IMR-90 (cell line): Measurements from ENCODE around the gene CELA1. TPM values are rescaled to one million over a fixed set of nuclear protein-coding genes. Genes with fewer than 3 reads are reported as not detected.

Experiments
- ATAC-seq: fragments of 200-7000 bp; cut with Tn5 transposase; 2 replicates; pipeline ENCODE4 v1.9.1; 2020; ENCODE audit warnings: low read depth, mild to moderate bottlenecking, moderate library complexity
- BruUV-seq: library from RNA; stranded (reverse); fragments of 400-500 nt; replicated peaks from 2 replicates; lab custom pipeline; 2021; lab: Mats Ljungman, UMichigan
- CTCF ChIA-PET: fragments of 300-600 bp; formaldehyde crosslinking; extraction: SDS; loops from one replicate; lab custom pipeline; 2021; ENCODE audit warnings: antibody characterized with exemption; lab: Yijun Ruan, JAX
- POLR2A ChIA-PET: fragments of 300-600 bp; sonication (Branson Sonifier 250); formaldehyde crosslinking; loops from one replicate; lab custom pipeline; 2022; ENCODE audit warnings: antibody characterized with exemption; ENCODE audit not compliant: unreplicated experiment; lab: Charles Lee
- DNase-seq: peaks from one replicate; pipeline ENCODE4 v3.0.0; 2013
- H2AFZ ChIP-seq: replicated peaks from 2 replicates; pipeline ENCODE3; 2013; ENCODE audit warnings: low read length, mild to moderate bottlenecking; ENCODE audit not compliant: poor library complexity
- H2AK5ac ChIP-seq: 2 replicates; pipeline ENCODE4 v1.6.1; 2013; ENCODE audit warnings: low read depth, low read length, inconsistent platforms
- H2AK9ac ChIP-seq: replicated peaks from 2 replicates; pipeline ENCODE3; 2013; ENCODE audit warnings: mild to moderate bottlenecking, low read depth, low read length, moderate library complexity; ENCODE audit not compliant: poor library complexity
- H2BK120ac ChIP-seq: 2 replicates; pipeline ENCODE4 v1.6.1; 2013; ENCODE audit warnings: low read depth, low read length, inconsistent platforms
- H2BK15ac ChIP-seq: 3 replicates; pipeline ENCODE4 v1.6.1; 2013; ENCODE audit warnings: low read depth, low read length, inconsistent platforms
- H2BK20ac ChIP-seq: 2 replicates; pipeline ENCODE4 v1.6.1; 2013; ENCODE audit warnings: low read depth, mild to moderate bottlenecking, inconsistent platforms, low read length, moderate library complexity
- H2BK5ac ChIP-seq: 2 replicates; pipeline ENCODE4 v1.6.1; 2013; ENCODE audit warnings: mild to moderate bottlenecking, low read depth, low read length, inconsistent platforms; ENCODE audit not compliant: poor library complexity, severe bottlenecking
- H3K14ac ChIP-seq: replicated peaks from 2 replicates; pipeline ENCODE4 v1.6.1; 2013; ENCODE audit warnings: low read depth, low read length, inconsistent platforms
- H3K18ac ChIP-seq: 2 replicates; pipeline ENCODE4 v1.6.1; 2013; ENCODE audit warnings: low read depth, low read length, control low read depth
- H3K23ac ChIP-seq: 2 replicates; pipeline ENCODE4 v1.6.1; 2013; ENCODE audit warnings: low read depth, low read length, inconsistent platforms
- H3K27ac ChIP-seq: 2 replicates; pipeline ENCODE4 v1.5.1; 2013; ENCODE audit warnings: mild to moderate bottlenecking, control low read depth, low read length; ENCODE audit not compliant: insufficient read depth
- H3K27me3 ChIP-seq: 2 replicates; pipeline ENCODE4 v1.6.1; 2013; ENCODE audit warnings: low read length; ENCODE audit not compliant: control insufficient read depth, insufficient read depth
- H3K36me3 ChIP-seq: 2 replicates; pipeline ENCODE4 v1.6.1; 2013; ENCODE audit warnings: low read length, mixed read lengths; ENCODE audit not compliant: control insufficient read depth, insufficient read depth
- H3K4ac ChIP-seq: 2 replicates; pipeline ENCODE4 v1.6.1; 2013; ENCODE audit warnings: low read depth, low read length, inconsistent platforms
- H3K4me1 ChIP-seq: 2 replicates; pipeline ENCODE4 v1.6.1; 2013; ENCODE audit warnings: low read length, mixed read lengths; ENCODE audit not compliant: control insufficient read depth, insufficient read depth
- H3K4me2 ChIP-seq: 2 replicates; pipeline ENCODE4 v1.6.1; 2013; ENCODE audit warnings: low read depth, mild to moderate bottlenecking, control low read depth, low read length, moderate library complexity
- H3K4me3 ChIP-seq: 2 replicates; pipeline ENCODE4 v1.5.1; 2013; ENCODE audit warnings: low read depth, mild to moderate bottlenecking, control low read depth, low read length, moderate library complexity; ENCODE audit not compliant: insufficient read depth
- H3K56ac ChIP-seq: 2 replicates; pipeline ENCODE4 v1.6.1; 2013; ENCODE audit warnings: low read length, inconsistent platforms; ENCODE audit not compliant: insufficient read depth; ENCODE audit errors: extremely low read depth
- H3K79me1 ChIP-seq, 2 experiments: 2 replicates each; pipeline ENCODE4 v1.6.1; 2013; ENCODE audit warnings: low read length in 2 of 2, inconsistent platforms in 1 of 2, low read depth in 1 of 2
- H3K9ac ChIP-seq: 2 replicates; pipeline ENCODE4 v1.6.1; 2013; ENCODE audit warnings: low read depth, low read length, control low read depth
- H3K9me1 ChIP-seq: 2 replicates; pipeline ENCODE4 v1.6.1; 2013; ENCODE audit warnings: low read length, inconsistent platforms; ENCODE audit not compliant: insufficient read depth
- H3K9me3 ChIP-seq: 2 replicates; pipeline ENCODE4 v1.6.1; 2013; ENCODE audit warnings: low read length; ENCODE audit not compliant: control insufficient read depth, insufficient read depth
- H4K20me1 ChIP-seq: 2 replicates; pipeline ENCODE4 v1.6.1; 2013; ENCODE audit warnings: low read length, inconsistent platforms; ENCODE audit not compliant: insufficient read depth
- H4K5ac ChIP-seq: 2 replicates; pipeline ENCODE4 v1.6.1; 2013; ENCODE audit warnings: mild to moderate bottlenecking, low read depth, low read length, control low read depth
- H4K8ac ChIP-seq, 2 experiments: 2 replicates each; pipeline ENCODE4 v1.6.1; 2013; ENCODE audit warnings: low read depth in 2 of 2, low read length in 2 of 2, control low read depth in 1 of 2, inconsistent platforms in 1 of 2
- H4K91ac ChIP-seq: 2 replicates; pipeline ENCODE4 v1.6.1; 2013; ENCODE audit warnings: low read depth, low read length, inconsistent platforms; ENCODE audit not compliant: insufficient read depth
- BHLHE40 ChIP-seq: fragments of 150-350 bp; IDR thresholded peaks from 2 replicates; pipeline ENCODE4 v1.6.1; 2016; ENCODE audit warnings: mild to moderate bottlenecking, low read depth, low read length
- CEBPB ChIP-seq: IDR thresholded peaks from 2 replicates; pipeline ENCODE4 v1.6.1; 2012; ENCODE audit warnings: low read depth, low read length, improper control_type of control experiment
- CHD1 ChIP-seq: IDR thresholded peaks from 2 replicates; pipeline ENCODE4 v1.6.1; 2012; ENCODE audit warnings: low read depth, low read length, improper control_type of control experiment
- CTCF ChIP-seq: conservative IDR thresholded peaks from 2 replicates; pipeline ENCODE4 v1.5.1; 2012; ENCODE audit warnings: mild to moderate bottlenecking, low read depth, low read length, improper control_type of control experiment
- ELK1 ChIP-seq: fragments of 150-350 bp; IDR thresholded peaks from 2 replicates; pipeline ENCODE4 v1.6.1; 2016; ENCODE audit warnings: low read depth, mild to moderate bottlenecking, low read length, moderate library complexity, borderline replicate concordance
- FOS ChIP-seq: fragments of 150-350 bp; IDR thresholded peaks from 2 replicates; pipeline ENCODE4 v1.6.1; 2016; ENCODE audit warnings: low read depth, low read length
- MAFK ChIP-seq: IDR thresholded peaks from 2 replicates; pipeline ENCODE4 v1.6.1; 2012; ENCODE audit warnings: low read depth, low read length, improper control_type of control experiment
- MAZ ChIP-seq: IDR thresholded peaks from 2 replicates; pipeline ENCODE4 v1.6.1; 2012; ENCODE audit warnings: low read depth, mild to moderate bottlenecking, low read length, improper control_type of control experiment, moderate library complexity, borderline replicate concordance
- MXI1 ChIP-seq: IDR thresholded peaks from 2 replicates; pipeline ENCODE4 v1.6.1; 2012; ENCODE audit warnings: low read depth, mild to moderate bottlenecking, low read length, moderate library complexity, borderline replicate concordance
- NFE2L2 ChIP-seq: fragments of 150-350 bp; IDR thresholded peaks from 2 replicates; pipeline ENCODE4 v1.6.1; 2016; ENCODE audit warnings: low read depth, mild to moderate bottlenecking, low read length
- POLR2A ChIP-seq: IDR thresholded peaks from 2 replicates; pipeline ENCODE4 v1.6.1; 2012; ENCODE audit warnings: mild to moderate bottlenecking, low read depth, low read length
- RAD21 ChIP-seq: IDR thresholded peaks from 2 replicates; pipeline ENCODE4 v1.6.1; 2012; ENCODE audit warnings: low read length, improper control_type of control experiment
- RCOR1 ChIP-seq: IDR thresholded peaks from 2 replicates; pipeline ENCODE4 v1.6.1; 2012; ENCODE audit warnings: mild to moderate bottlenecking, low read length, improper control_type of control experiment; ENCODE audit not compliant: insufficient replicate concordance
- RFX5 ChIP-seq: IDR thresholded peaks from 2 replicates; pipeline ENCODE4 v1.8.0; 2012; ENCODE audit warnings: low read depth, mild to moderate bottlenecking, low read length, moderate library complexity
- SMC3 ChIP-seq: fragments of 150-350 bp; IDR thresholded peaks from 2 replicates; pipeline ENCODE4 v1.6.1; 2016; ENCODE audit warnings: low read depth, mild to moderate bottlenecking, antibody characterized with exemption, low read length, moderate library complexity
- USF2 ChIP-seq: fragments of 150-350 bp; IDR thresholded peaks from 2 replicates; pipeline ENCODE4 v1.6.1; 2017; ENCODE audit warnings: mild to moderate bottlenecking, antibody characterized with exemption, low read length, low read depth
- WGBS, 2 experiments: methylation state at CpG; one replicate each; pipeline versions ENCODE4 v1.1.5 to v1.1.7; 2013; ENCODE audit warnings: missing lambda C conversion rate in 2 of 2; ENCODE audit not compliant: insufficient read length in 1 of 2; ENCODE audit errors: extremely low coverage in 2 of 2; 5-methylcytosine and 5-hydroxymethylcytosine counted together
- dilution Hi-C: fragments of 300-500 bp; cut with HindIII; formaldehyde crosslinking; loops from one replicate; pipeline ENCODE4 v1.14.3; 2018; ENCODE audit warnings: low sequenced_read_pairs; ENCODE audit not compliant: unreplicated experiment
- in situ Hi-C: fragments of 300-500 bp; cut with MboI; formaldehyde crosslinking; loops from 3 replicates; pipeline ENCODE4 v1.14.3; 2019; ENCODE audit warnings: low sequenced_read_pairs, inconsistent platforms, mixed read lengths
- intact Hi-C: fragments of 100-400 bp; cut with micrococcal nuclease; formaldehyde crosslinking; loops from 2 replicates; pipeline ENCODE4 v1.10.0; 2022
- polyA plus RNA-seq, 3 experiments: library from polyadenylated mRNA; depleted of rRNA; stranded (reverse); fragments of >200 nt; gene quantifications; 2 replicates each; pipeline ENCODE4 v1.2.3, GENCODE V29; 2012; ENCODE audit warnings: low replicate concordance in 1 of 3
- total RNA-seq: library from RNA; depleted of rRNA; stranded (reverse); fragments of >200 nt; gene quantifications from 2 replicates; pipeline ENCODE4 v1.2.3, GENCODE V29; 2012

CELA1 gene
- total and polyA plus RNA-seq, 2 of the 4 experiments (the other 2 are of a cell fraction) = not detected

- no peak overlapping the region for H3K14ac ChIP-seq
- H4K20me1 ChIP-seq = no peaks in the 10 kb centered on the region
- no peak overlapping the region for H3K4me2 ChIP-seq
- H3K27me3 ChIP-seq = peaks cover 3% of the 10 kb centered on the region; the same call in 1 of the 2 replicates
- no peak overlapping the region for H2AFZ ChIP-seq
- H4K8ac ChIP-seq = no peak overlapping the region
- no peak overlapping the region for H3K18ac ChIP-seq
- intact Hi-C loops (no loop called here), in situ Hi-C loops (loop anchor here (25.0 kb wide), 1 partner anchor 851 kb away; the partner anchor contains the start of gene DIP2B), dilution Hi-C loops (no loop called here)
- no peak overlapping the region for H2BK120ac ChIP-seq
- no peak overlapping the region for H2BK20ac ChIP-seq
- no peak for DNase-seq
- no peaks in the 10 kb centered on the region for H3K79me1 ChIP-seq
- no peak overlapping the region for H4K5ac ChIP-seq
- no peak overlapping the region for H2BK5ac ChIP-seq
- no peak overlapping the region for H3K23ac ChIP-seq
- POLR2A ChIA-PET = no interaction called here
- H3K4me3 ChIP-seq = no peak overlapping the region
- no peak overlapping the region for H4K91ac ChIP-seq
- no peak for TF ChIP-seq RCOR1
- no peak for TF ChIP-seq NFE2L2
- no peak for TF ChIP-seq CEBPB
- TF ChIP-seq MAFK = no peak
- TF ChIP-seq RFX5 = no peak
- TF ChIP-seq CHD1 = no peak
- TF ChIP-seq FOS = no peak
- no peak for TF ChIP-seq SMC3
- TF ChIP-seq MXI1 = no peak
- no peak for TF ChIP-seq POLR2A
- TF ChIP-seq USF2 = no peak
- TF ChIP-seq BHLHE40 = no peak
- TF ChIP-seq CTCF = no peak
- no peak for TF ChIP-seq RAD21
- TF ChIP-seq ELK1 = no peak
- TF ChIP-seq MAZ = no peak
- no peak overlapping the region for H2BK15ac ChIP-seq
- peak; percentile 68 for ATAC-seq
- H3K9me1 ChIP-seq = peaks cover 12% of the 10 kb centered on the region; the same call in 1 of the 2 replicates
- CTCF ChIA-PET = interaction anchor here (0.6 kb wide), 1 partner anchor 372 kb away, joined by 4 read pairs; no protein-coding TSS in a partner anchor
- H3K27ac ChIP-seq = no peak overlapping the region
- WGBS, 2 experiments = no CpG with 5 or more reads among the region's 2 CpGs
- no peak overlapping the region for H3K4ac ChIP-seq
- peaks cover 2% of the 10 kb centered on the region for H3K4me1 ChIP-seq
- H3K36me3 ChIP-seq = 0 out of 2 replicates have a peak, but pooled peaks cover 1% of the 10 kb centered on the region
- H2AK5ac ChIP-seq = no peak overlapping the region
- no TSS peak for BruUV-seq
- H3K9me3 ChIP-seq = no peaks in the 10 kb centered on the region
- H2AK9ac ChIP-seq = no peak overlapping the region
- H3K56ac ChIP-seq = no peak overlapping the region
- H3K9ac ChIP-seq = no peak overlapping the region
Measured at GRCh38 chr12:51362747-51363342, 16.4 kb upstream of the CELA1 start.
